ENCODE measurements around the gene DUSP22.
A peak's percentile ranks its signal among the peaks of the same experiment; 100 is the strongest.
"Not testable (repeated sequence)": the region's sequence is repeated elsewhere in the genome, so short reads cannot be mapped to it uniquely, and the experiment has no call there.

The DUSP22 gene

GRCh38 chr6:367891-368630 is 75.8 kb downstream of the DUSP22 start:
- DNase-seq: no peak

GRCh38 chr6:369559-370431 is 77.5 kb downstream of the DUSP22 start:
- no peak for DNase-seq

GRCh38 chr6:370555-370954 is 78.3 kb downstream of the DUSP22 start:
- no peak for DNase-seq

GRCh38 chr6:371851-372250 is 79.6 kb downstream of the DUSP22 start:
- DNase-seq: not testable (repeated sequence)

GRCh38 chr6:372336-372911 is 80.1 kb downstream of the DUSP22 start:
- no peak for DNase-seq

- DNase-seq: no peak
These were observed 80.7 kb downstream of the DUSP22 start for GRCh38 chr6:373031-373430.

- DNase-seq: peak; percentile 47
These were observed 81.8 kb downstream of the DUSP22 start for GRCh38 chr6:373773-374724.

- no peak for DNase-seq
These were observed 82.7 kb downstream of the DUSP22 start for GRCh38 chr6:374956-375355.

GRCh38 chr6:376827-377640 is 84.7 kb downstream of the DUSP22 start:
- no peak for DNase-seq

GRCh38 chr6:377641-378020 is 85.3 kb downstream of the DUSP22 start:
- DNase-seq: not testable (repeated sequence)

- no peak for DNase-seq
These were observed 86.0 kb downstream of the DUSP22 start for GRCh38 chr6:378090-378957.

GRCh38 chr6:378958-379409 is 86.7 kb downstream of the DUSP22 start:
- no peak for DNase-seq

GRCh38 chr6:379410-380181 is 87.3 kb downstream of the DUSP22 start:
- no peak for DNase-seq

GRCh38 chr6:380234-381218 is 88.2 kb downstream of the DUSP22 start:
- no peak for DNase-seq

GRCh38 chr6:381742-382461 is 89.6 kb downstream of the DUSP22 start:
- no peak for DNase-seq

GRCh38 chr6:382883-383810 is 90.9 kb downstream of the DUSP22 start:
- DNase-seq: no peak

- peak; percentile 52 for DNase-seq
These were observed 91.6 kb downstream of the DUSP22 start for GRCh38 chr6:383856-384255.

All from eye (tissue), 1 donor.